Measurements from ENCODE around the gene SLC13A3.
A peak's percentile ranks its signal among the peaks of the same experiment; 100 is the strongest.

Gene SLC13A3

DNA sequence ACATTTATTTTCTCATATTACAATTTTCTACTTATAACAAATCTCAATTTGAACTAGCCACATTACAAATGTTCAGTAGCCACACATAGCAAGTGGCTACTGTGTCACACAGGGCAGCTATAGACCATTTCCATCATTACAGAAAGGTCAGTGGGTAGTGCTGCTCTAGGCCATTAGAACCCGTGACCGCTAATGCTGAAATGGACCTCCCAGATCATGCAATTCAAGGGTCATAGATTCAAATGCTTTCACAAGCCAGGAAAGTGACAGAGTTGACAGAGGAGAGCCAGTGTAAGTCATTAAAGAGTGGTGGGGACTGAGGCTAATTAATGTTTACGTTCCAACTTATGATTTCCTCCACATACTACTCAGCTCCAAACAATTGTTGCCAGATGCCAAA, 97.3 kb downstream of the SLC13A3 start:
- DNase-seq: no peak

DNA sequence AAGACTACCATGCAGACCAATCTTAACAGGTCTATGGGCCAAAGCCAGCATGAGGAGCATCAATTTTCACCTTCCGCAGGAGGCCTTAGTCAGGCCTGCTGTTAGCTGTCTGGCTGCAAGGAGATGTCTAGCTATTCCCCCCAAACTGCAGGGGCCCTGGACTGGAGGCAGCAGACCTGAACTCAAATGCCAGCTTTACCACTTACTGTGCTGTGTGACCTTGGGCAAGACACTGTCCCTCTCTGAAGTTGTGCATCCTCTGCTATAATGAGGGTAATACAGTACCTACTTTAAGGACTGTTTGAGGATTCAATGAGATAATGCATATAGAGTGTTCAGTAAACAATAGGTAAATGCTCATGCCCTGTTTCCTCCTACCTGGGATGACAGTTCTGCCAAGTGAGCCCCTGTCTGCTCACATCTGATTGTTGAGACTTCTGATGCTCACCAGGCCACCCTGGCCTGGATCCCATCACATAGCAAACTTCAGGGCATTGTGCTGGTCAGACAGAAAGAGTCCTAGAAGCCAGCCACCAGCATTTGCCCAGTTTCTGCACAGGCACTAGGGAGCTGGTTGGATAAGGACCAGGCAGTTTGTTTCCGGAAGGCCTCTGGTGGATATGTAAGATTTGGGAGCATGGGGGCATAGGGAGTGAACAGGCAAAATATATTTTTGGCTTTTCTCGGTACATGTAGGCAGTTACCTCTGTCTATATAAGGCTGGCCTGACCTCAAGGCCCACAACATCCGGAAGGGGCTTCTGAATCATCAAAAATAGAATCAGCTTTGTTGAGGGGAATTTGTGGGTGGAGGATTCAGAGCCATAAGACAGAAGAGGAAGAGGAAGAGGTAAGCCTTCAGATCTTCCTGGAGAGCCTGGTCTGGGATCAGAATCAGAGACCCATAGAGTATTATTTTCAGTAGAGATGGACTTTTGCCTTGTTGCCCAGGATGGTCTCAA, 98.5 kb downstream of the SLC13A3 start:
- peak; percentile 32 to 46 for DNase-seq

DNA sequence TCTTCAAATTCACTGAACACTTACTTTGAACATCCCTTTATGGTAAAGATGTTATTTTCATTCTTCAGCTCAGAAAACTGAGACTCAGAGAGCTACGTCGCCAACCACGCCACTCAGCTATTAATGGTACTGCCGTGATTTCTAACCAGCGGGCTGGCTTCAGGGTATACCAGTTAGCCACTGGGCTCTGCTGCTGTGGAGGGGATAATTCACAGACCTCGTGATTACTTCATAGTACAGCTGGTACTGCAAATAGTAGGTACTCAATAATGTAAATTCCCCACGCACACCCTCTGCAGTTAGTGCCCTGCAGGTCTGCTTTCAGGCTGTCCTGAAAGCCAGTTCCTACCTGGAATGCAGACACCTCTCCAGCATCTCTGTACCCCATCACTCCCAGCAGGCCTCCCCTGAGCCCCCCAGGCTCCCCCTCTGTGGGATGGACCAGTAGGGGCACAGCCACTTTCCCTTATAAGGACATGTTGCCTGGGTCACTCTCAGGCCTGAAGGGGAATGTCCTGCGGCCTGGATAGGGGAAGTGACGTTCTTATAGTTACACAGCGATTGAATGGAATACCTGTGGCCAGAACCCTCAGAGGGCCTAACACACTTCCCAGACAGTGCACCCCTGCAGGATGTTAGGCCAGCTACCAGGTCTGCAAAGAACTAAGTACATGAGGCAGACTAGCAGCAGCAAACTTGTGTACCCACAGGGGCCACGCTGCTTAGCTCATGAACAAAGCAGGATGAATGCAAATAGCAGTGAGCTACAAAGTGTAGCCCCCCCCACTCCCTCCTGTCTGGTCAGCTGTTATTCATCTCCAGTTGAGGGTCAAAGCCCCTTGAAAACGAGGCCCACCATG, 99.5 kb downstream of the SLC13A3 start:
- DNase-seq: no peak

DNA sequence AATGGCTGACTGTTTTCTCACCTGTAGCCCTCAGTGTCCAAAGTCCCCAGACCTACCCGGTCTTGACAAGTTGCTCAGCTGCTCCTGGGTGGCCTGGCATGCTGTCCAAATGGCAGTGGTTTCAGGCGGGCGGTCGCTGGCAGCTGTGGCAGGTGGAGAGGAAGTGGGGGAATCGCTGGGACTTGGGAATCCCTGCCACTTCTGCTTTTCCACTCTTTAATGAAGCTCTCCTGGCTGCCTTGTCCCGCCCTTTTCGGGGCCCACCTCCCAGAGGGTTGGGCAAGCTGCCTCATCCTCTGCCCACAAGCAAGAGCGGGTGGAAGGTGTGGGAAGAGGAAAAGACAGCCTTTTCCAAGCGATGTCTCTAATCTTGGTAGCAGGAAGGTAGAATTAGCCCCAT, 100.8 kb downstream of the SLC13A3 start, which contains the start of gene OCSTAMP:
Gene OCSTAMP, minus strand, starts transcription at position 194 of the 400 bp plus-strand sequence. Its CDS starts 94 bp downstream, at position 100.
- DNase-seq: peak; percentile 12 to 24

DNA sequence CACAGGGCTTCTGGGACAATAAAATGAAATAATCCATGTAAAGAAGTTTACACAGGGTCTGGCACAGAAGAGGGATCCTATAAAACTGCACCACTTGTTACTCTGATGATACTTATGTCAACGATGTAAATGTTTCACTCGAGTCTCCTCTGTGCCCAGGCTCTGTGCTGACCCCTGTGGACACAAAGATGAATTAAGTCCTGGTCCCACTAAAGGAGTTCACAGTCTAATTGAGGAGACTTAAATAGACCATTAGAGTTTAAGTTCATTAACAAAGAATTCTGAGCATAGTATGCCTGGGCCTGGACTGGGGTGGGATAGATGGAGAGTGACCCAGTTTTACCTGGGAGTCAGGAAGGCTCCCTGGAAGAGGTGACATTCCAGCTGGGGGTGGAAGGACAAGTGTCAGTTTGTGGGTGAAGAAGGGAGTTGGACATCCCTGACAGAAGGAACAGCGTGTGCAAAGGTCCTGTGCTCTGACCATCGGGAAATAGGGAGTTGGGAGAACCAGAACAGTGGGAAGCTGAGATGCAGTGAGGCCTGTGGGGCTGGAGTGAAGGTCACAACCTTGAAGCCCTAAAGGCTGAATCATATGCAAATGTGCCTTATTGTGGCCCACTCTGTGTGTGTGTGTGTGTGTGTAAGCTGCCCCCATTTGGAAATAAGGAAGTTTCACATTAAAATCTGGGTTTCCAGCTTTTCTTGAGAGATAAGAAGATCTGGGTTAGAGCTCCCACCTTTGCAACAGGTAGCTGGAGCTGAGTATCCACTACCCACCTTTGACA, 101.9 kb downstream of the SLC13A3 start:
- DNase-seq: peak in 1 of 2 experiments; percentile 7

DNA sequence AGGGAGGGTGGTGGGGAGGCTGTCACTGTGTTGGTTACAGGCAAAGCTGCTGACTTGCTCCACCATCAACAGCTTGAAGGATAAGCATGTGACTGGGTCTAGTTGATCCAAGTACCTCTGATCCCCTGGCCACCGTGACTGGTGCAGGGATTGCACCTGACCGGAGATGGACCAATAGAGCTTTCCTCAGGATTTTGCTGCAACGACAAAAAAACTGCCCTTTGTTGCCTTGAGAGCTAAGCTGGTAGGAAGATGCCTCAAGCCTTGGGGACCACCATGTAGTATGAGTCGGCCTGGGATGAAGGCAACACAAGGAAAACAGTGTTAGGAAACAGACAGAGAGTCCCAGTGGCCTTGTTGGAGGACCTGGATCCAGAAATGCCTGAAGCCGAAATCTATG, 102.6 kb downstream of the SLC13A3 start:
- no peak for DNase-seq

DNA sequence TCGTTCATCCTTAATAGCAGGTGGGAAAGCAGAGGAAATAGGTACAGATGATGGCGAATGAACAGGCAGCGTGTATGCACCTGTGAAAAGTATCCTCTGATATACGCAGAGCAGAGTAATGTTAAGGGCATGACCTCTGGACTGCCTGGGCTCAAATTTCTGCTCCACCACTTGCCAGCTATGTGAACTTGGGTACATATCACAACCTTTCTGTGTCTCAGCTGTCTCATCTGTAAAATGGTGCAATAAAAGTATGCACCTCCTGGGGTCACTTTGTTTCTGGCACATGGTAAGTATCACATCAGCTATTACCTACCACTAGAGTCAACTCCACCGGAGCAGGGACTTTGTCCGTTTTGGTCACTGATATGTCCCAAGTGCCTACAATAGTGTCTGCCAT, 103.3 kb downstream of the SLC13A3 start:
- DNase-seq: no peak

DNA sequence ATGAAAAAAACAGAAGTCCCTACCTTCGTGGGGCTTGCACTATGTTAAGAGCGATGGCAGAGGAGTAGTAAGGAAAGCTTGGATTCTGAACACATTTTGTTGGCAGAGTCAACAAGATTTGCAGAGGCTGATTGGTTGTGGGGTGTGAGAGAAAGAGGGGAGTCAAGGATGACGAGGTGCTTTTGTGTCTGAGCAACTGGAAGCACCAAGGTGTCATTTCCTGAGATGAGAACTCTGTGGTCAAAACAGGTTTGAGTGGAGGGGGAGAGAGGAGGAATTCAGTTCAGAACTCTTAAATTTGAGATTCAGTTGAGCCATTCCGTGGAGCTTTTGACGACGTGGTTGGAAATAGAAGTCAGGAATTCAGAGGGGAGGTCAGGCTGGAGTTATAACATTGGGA, 104.3 kb downstream of the SLC13A3 start:
- no peak for DNase-seq

DNA sequence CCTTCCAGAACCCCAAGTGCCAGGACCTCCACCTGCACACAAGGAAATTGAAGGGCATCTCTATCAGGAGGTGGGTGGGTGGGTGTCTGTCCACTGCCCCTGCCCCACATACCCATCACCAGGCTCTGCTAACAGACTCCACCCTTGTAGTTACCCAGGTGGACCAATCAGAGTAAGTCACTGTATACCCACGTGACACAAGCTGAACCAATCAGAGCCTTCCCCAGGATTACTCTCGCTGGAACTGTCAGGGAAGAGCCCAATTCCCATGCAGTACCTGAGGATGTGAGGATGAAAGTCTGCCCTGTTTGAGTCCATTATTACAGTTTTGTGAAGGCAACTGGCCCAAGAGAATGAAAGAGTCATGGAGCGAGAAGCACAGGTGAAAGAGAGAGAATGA, 105.0 kb downstream of the SLC13A3 start:
- DNase-seq: no peak

DNA sequence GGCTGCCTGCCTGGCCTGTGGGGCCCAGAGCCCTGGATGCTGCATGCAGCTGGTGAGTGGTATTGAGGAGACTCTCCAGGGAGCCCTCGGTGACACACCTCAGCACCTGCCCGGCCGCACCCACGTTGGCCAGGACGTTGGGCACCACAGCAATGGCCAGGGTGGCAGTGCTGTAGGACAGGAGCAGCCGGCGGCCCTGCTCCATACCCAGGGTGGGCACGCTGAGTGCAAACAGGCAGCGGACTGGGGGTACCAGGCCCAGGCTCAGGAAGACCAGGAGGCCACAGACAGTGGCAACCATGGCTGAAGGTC, 105.5 kb downstream of the SLC13A3 start:
- no peak for DNase-seq

DNA sequence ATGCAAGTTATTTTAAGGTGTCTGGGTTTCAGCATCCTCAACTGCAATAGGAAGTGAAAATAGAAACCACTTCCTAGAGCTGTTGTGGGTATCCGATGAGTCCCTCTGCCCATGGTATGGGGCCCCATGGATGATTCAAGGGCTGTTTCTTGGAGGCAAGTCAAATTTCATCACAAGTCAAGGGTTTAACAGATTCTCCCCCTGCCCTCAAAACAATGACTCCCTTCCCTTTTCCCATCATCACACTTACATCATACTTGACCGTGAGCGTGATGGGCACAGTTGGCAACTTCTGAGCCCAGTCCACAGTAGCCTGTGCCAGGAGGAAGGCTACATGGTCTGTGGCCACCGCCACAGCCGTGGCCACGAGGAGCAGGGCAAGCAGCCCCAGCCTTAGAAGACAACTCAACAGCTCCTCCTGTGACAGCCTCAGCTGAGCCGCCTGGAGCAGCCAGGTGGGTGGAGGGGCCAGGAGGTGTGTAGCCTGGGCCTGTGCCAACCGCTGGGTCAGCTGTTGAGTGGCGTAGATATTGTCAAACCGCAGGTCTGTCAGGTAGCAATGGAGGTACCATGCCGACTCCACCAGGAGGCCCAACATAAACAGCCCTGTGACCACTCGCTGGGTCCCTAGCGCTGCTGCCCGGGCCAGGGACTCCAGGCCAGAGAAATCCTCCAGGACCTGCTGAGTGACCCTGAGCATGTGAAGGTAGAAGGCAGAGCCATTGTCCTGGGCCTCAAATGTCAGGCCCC, 106.0 kb downstream of the SLC13A3 start:
- peak; percentile 93 to 95 for DNase-seq

DNA sequence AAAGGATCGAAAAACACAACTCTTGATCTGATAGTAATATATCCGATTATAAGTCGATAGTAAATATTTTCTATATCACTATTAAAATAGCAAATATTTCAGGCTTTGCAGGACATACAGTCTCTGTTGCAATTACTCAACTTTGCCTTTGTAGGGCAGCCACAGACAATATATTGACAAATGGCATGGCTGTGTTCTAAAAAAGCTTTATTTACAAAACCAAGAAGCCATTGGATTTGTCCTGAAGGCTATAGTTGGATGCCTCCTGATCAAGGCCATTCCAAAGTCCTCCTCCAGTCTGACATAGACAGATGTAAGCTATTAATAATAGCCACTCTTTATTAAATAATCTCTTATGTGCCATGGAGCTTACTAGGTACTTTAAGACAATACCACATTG, 106.7 kb downstream of the SLC13A3 start:
- peak in 1 of 2 experiments; percentile 45 for DNase-seq

DNA sequence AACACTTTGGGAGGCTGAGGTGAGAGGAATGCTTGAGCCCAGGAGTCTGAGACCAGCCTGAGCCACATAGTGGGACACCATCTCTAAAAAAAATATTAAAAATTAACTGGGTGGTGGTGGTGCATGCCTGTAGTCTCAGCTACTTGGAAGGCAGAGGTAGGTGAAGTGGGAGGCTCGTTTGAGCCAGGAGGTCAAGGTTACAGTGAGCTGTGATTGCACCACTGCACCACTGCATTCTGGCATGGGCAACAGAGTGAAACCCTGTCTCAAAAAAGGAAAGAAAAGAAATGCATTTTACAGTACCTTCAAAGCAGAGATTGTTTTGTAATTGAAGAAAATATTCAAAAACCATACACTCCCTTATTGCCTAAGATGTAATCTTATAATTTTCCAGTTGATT, 107.3 kb downstream of the SLC13A3 start:
- no peak for DNase-seq

DNA sequence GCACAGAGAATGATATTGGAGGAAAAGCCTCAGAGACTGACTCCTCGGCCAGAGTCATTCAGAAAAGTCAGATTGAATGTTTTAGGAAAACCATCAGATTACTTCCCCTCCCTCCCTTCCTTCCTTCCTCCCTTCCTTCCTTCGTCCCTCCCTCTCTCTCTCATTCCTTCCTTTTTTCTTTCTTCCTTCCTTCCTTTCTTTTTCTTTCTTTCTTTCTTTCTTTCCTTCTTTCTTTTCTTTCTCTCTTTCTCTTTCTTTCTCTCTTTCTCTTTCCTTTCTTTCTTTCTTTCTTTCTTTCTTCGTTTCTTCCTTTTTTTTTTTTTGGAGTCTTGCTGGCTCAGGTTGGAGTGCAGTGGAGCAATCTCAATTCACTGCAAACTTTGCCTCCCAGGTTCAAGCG, 108.2 kb downstream of the SLC13A3 start:
- no peak for DNase-seq

DNA sequence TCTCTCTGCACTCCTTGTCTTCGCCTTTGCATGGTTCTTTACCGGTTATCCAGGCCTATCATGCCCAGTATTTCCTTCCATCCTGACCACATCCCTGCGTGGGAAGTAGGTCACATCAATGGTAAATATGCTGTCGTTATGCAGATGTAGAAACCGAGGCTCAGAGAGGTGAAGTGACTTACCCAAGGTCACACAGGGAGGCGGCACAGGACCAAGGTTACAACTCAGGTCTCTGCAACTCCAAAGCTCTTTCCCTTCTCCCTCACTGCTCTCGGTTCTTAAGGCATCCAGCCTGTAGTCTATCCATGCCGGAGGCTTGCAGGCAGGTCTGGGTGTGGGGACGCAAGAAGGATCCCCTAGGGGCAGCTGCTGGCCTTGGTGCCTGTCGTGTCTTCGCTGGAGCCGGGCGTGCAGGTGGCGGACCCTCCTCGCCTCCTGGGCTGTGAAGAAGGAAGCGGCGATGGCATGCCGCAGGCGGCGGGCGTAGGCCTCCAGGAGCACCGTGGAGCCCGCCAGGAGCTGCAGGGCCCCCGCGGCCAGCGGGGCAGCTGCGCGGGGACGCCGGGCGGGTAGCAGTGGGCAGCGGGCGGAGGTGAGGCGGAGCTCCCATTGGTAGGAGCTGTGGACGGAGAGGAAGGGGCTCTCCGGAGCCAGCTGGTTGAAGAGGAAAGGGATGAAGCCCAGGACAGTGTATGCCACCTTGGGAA, 109.9 kb downstream of the SLC13A3 start:
- DNase-seq: no peak

DNA sequence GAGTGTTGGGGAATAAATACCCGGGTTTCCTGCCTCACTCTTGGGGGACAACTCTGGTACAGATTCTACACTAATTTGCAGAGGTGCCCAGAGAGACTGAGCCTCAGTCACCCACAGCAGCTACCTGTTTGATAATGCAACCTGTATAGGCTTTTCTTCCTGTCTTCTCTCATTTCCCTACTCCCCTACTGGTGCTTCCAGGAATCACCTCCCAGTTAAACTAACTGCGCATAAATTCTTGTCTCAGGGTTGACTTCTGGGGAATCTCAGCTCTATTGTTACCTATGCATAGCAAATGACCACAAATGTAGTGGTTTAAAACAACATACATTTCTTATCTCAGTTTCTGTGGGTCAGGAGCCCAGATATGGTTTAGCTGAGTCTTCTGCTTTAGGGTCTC, 112.1 kb downstream of the SLC13A3 start:
- no peak for DNase-seq

DNA sequence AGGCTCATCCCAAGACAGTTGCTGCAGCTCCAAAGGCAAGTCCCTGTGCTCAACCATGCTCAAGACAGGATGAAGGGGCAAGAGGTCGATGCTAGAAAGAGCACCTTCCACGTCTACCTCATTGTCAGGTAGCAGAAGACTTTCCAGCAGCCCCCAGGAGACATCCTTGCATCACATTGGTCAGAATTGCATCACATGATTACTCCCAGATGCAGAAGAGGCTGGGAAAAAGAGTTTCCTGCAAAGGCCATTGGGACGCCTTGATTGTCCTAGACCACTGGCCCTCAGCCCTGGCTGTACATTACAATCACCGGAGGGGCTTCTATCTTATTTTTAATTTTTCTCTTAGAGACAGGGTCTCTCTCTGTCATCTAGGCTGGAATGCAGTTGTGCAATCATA, 120.6 kb downstream of the SLC13A3 start:
- DNase-seq: no peak

DNA sequence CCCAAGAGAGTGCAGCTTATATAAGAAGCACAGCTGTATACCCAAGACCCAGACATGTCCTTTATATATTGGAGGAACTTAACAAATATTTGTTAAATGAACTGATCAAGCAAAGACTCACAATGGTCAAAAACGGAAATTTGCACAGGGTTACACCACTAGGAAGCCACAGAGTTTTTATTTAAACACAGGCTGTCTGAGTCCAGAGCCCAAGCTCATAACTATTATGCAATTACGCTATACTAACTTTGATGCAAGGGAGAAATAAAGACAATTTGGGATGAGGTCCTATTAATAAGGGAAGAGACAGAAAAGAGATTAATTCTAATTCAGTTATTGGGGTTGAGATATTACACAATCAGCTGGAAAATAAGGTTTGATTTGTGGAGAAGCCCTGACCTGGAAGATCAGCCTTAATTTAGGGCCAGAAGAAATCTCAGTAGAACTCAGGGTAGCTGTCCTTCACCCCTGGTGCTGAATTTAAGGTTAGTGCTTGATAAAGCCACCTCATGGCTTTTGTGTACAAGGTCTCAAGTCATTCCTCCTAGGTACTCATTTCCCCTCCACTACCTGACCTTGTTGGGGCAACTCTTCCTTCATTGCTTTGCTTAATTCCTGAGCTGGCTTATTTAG, 127.4 kb downstream of the SLC13A3 start:
- DNase-seq: peak; percentile 2 to 3

DNA sequence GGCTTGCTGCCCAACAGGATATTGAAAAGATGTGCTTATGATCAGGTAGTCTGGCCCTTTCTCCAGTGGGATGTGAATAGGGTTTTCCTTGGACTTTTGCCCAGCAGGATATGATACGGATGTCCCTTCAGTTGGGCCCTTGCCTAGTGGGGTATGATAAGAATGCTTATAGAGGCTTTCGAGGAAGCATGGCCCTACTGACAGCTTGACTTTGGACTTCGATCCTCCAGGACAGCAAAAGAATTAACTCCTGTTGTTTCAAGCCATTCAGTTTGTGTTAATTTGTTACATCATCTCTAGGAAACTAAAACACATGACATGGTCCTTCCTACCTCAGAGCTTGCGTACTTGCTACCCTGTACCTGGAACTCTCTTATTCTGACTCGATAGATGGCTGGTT, 128.2 kb downstream of the SLC13A3 start:
- DNase-seq: no peak

DNA sequence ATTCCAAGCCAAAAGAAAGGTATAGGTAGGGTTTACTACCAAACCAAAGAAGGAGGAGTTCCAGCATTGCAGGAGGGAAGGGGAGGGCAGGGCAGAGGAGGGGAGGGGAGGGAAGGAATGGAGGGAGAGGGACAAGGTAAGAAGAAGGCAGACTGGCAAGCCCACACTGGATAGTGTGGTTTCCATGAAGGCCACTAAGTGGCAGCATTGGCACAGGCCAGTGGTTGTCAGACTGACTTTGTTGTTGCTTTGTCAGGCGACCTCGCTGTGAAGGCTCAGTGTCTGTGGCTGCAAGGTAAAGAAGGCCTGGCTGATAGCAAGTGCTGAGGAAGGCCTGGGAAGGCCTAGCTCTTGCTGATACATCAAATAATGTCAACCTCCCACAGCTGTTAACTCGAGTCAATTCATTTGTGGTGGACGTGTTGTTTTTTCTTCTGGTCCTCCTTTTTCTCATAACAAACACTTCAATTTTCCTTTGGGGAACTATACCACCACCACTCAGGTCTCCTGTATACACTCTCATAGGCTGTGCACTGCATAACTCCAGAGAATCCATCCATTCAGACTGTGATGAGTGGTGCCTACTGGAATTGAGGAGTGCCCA, 130.2 kb downstream of the SLC13A3 start:
- DNase-seq: peak; percentile 35 to 41

DNA sequence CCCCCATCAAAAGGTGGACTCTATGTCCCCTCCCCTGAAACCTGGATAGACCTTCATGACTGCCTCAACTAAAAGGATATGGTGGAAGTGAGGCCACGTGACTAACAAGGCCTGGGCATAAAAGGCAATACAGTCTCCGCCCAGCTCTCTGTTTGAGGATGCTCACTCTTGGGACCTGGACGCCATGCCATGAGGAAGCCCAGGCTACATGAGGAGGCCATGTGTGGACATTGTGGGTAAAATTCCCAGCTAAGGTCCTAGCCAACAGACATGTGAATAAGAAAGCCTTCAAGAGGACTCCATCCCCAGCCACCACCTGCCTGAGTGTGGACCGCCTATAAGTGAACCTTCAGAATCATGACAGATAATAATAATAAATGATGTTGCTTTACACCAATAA, 130.7 kb downstream of the SLC13A3 start:
- DNase-seq: no peak
